Activated CD8-positive, alpha-beta T cell treated with anti-CD3 and anti-CD28 coated beads for 36 hours (primary cell): Measurements from ENCODE around the gene MAP2K5. TPM values are rescaled to one million over a fixed set of nuclear protein-coding genes. Genes with fewer than 3 reads are reported as not detected.

Experiments
- ATAC-seq: fragments of 200-7000 bp; cut with Tn5 transposase; one replicate; pipeline ENCODE4 v1.10.0; 2021; ENCODE audit warnings: mild to moderate bottlenecking, moderate library complexity
- CTCF ChIA-PET: fragments of 350-600 bp; sonication (Branson Sonifier 250); formaldehyde crosslinking; loops from one replicate; lab custom pipeline; 2021; ENCODE audit warnings: antibody characterized with exemption; lab: Charles Lee
- POLR2A ChIA-PET: fragments of 350-600 bp; sonication (Branson Sonifier 250); formaldehyde crosslinking; loops from one replicate; lab custom pipeline; 2021; ENCODE audit warnings: antibody characterized with exemption; lab: Charles Lee
- DNase-seq: peaks from one replicate; pipeline ENCODE4 v3.0.0-alpha.2; 2020
- H3K27ac Mint-ChIP-seq: one replicate; pipeline ENCODE4 v1.8.0; 2021; ENCODE audit warnings: mild to moderate bottlenecking, mixed read lengths
- H3K27me3 Mint-ChIP-seq: one replicate; pipeline ENCODE4 v1.8.0; 2021; ENCODE audit warnings: mixed read lengths
- H3K36me3 Mint-ChIP-seq: one replicate; pipeline ENCODE4 v1.8.0; 2021; ENCODE audit warnings: low read depth, mixed read lengths
- H3K4me1 Mint-ChIP-seq: one replicate; pipeline ENCODE4 v1.8.0; 2021; ENCODE audit warnings: low read depth, mixed read lengths
- H3K4me3 Mint-ChIP-seq: one replicate; pipeline ENCODE4 v1.8.0; 2021; ENCODE audit warnings: mild to moderate bottlenecking, moderate library complexity, mixed read lengths
- H3K9me3 Mint-ChIP-seq: one replicate; pipeline ENCODE4 v1.8.0; 2021; ENCODE audit warnings: mixed read lengths
- CTCF ChIP-seq: fragments of 200-600 bp; IDR thresholded peaks from one replicate; pipeline ENCODE4 v1.8.0; 2022; ENCODE audit warnings: antibody characterized with exemption, mild to moderate bottlenecking
- intact Hi-C: fragments of 100-400 bp; cut with micrococcal nuclease; formaldehyde crosslinking; loops from one replicate; pipeline ENCODE4 v1.10.0; 2022
- total RNA-seq, 2 experiments: library from RNA; stranded (reverse); gene quantifications; one replicate each; pipeline ENCODE4 v1.2.3, GENCODE V29; 2021

The MAP2K5 gene
- total RNA-seq, 2 experiments from 2014 or later = 19.0 to 21.1 TPM

- no peak for DNase-seq
- no peak for ATAC-seq
- H3K36me3 Mint-ChIP-seq = peaks cover 5% of the 10 kb centered on the region
- H3K9me3 Mint-ChIP-seq = no peaks in the 10 kb centered on the region
- no peak overlapping the region for H3K27ac Mint-ChIP-seq
- no peak for TF ChIP-seq CTCF
- intact Hi-C loops = no loop called here
- POLR2A ChIA-PET = interaction anchor here (1.1 kb wide), 1 partner anchor 14 kb away, joined by 3 read pairs; no protein-coding TSS in a partner anchor
- CTCF ChIA-PET = interaction anchor here (0.7 to 1.9 kb wide), 2 partner anchors 29 to 103 kb away, joined by 3 to 4 read pairs; no protein-coding TSS in a partner anchor
- H3K4me3 Mint-ChIP-seq = no peak overlapping the region
- no peaks in the 10 kb centered on the region for H3K27me3 Mint-ChIP-seq
- H3K4me1 Mint-ChIP-seq = peaks cover 2% of the 10 kb centered on the region
Measured at GRCh38 chr15:67716171-67716570, 173.7 kb downstream of the MAP2K5 start.

DNA sequence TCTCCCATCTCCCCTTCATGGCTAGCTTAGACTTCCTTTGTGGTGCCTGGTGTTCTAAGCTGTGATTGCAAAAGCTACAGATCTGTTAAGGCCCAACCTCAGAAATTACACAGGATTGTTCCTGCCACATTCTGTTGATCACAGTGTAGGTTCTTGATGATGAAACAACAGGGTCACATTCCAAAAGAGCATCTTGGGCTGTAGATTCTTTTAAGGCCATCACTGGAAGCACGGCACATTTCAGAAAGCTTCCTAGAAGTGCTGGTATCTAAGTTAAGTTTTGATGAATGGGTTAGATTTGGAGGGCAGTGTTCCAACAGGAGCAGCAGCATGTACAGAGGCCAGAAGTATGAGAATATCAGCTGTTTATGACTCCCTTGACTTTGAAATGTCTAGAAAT lies 175.3 kb downstream of the MAP2K5 start:
- Mint-ChIP-seq H3K27ac (no peak overlapping the region), H3K4me3 (no peak overlapping the region)
- TF ChIP-seq CTCF = no peak

DNA sequence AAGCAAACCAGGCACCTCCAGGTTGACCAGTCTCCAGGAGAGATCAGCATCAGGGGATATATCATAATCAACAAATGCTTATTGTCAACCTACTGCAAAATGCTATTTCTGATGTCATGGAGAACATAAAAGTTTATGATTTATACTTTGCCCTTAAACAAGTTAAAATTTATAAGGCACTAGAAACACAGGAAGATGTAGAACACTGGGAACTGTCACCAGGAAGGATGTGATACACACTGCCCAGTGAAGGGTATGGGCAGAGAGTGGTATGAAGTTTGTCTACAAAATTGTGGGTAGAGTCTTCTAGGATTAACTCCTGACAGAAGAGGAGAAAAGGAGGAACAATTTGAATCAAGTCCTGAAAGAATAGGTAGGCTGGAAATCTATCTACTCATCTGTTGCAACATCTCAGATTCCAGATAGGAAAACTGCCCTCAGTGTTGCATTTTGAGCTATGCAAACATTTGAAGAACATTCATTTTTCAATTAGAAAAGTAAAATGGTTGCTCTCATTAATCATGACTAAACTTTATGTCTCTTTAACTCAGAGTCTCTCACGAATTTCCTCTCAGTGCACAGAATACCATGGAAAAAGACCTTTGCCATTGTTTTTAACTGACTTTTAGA lies 176.9 kb downstream of the MAP2K5 start:
- peaks cover 4% of the 10 kb centered on the region for H3K4me1 Mint-ChIP-seq
- H3K9me3 Mint-ChIP-seq = no peaks in the 10 kb centered on the region
- peaks cover 2% of the 10 kb centered on the region for H3K36me3 Mint-ChIP-seq
- no peak overlapping the region for H3K4me3 Mint-ChIP-seq
- intact Hi-C loops = no loop called here
- TF ChIP-seq CTCF = no peak
- ChIA-PET POLR2A (no interaction called here), CTCF (interaction anchor here (0.7 to 1.0 kb wide), 2 partner anchors 9 to 232 kb away, joined by 3 read pairs; no protein-coding TSS in a partner anchor)
- ATAC-seq = no peak
- H3K27ac Mint-ChIP-seq = no peak overlapping the region
- no peaks in the 10 kb centered on the region for H3K27me3 Mint-ChIP-seq
- no peak for DNase-seq

More for the DNA sequence above, 175.3 kb downstream of the MAP2K5 start:
- H3K9me3 Mint-ChIP-seq = no peaks in the 10 kb centered on the region
- peaks cover 2% of the 10 kb centered on the region for H3K36me3 Mint-ChIP-seq
- intact Hi-C loops = no loop called here
- ChIA-PET POLR2A (no interaction called here), CTCF (no interaction called here)
- H3K4me1 Mint-ChIP-seq = peaks cover 2% of the 10 kb centered on the region
- DNase-seq (no peak), ATAC-seq (no peak)
- no peaks in the 10 kb centered on the region for H3K27me3 Mint-ChIP-seq

GRCh38 chr15:67720556-67721175 lies 178.2 kb downstream of the MAP2K5 start:
- ChIA-PET POLR2A (no interaction called here), CTCF (interaction anchor here (1.0 kb wide), 1 partner anchor 10 kb away, joined by 3 read pairs; no protein-coding TSS in a partner anchor)
- Mint-ChIP-seq H3K27me3 (no peaks in the 10 kb centered on the region), H3K4me3 (no peak overlapping the region), H3K4me1 (peaks cover 8% of the 10 kb centered on the region), H3K27ac (no peak overlapping the region), H3K36me3 (no peaks in the 10 kb centered on the region), H3K9me3 (no peaks in the 10 kb centered on the region)
- DNase-seq = no peak
- intact Hi-C loops = no loop called here
- ATAC-seq = no peak
- no peak for TF ChIP-seq CTCF
